SH-SY5Y (cell line): ENCODE results near the gene SLC44A5.

ENCODE experiments used
- GATA2 ChIP-seq: IDR thresholded peaks from 2 replicates; pipeline ENCODE4 v1.6.1; 2011; ENCODE audit warnings: mild to moderate bottlenecking, low read depth, low read length
- GATA3 ChIP-seq: IDR thresholded peaks from 2 replicates; pipeline ENCODE4 v1.6.1; 2011; ENCODE audit warnings: low read depth, mild to moderate bottlenecking, low read length, moderate library complexity

DNA sequence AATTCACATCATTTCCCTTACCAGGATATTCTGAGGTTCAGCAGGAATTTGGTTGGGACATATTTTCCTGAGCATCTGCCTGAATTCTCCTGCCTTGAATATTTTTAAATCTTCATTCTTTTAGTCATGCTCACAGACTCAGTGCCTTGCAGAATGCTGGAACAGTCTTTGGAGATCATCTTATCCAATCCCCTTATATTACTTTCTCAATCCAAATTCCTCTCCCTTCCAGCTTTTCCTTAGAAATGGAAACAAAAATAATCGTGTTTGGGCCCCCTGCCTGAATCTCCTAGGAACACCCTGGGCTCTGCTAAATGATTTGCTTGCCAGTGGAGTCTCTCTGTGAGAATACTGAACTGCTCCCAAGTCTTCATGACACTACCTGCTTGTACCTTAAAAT lies 438.4 kb downstream of the SLC44A5 start:
- TF ChIP-seq GATA2 (no peak), GATA3 (no peak)
